NCI-H2196 treated with DMSO at 0.1 percent for 48 hours (cell line): ENCODE results near the gene ISG20L2.

Experiments used
- DNase-seq: peaks from one replicate; lab custom pipeline; 2025; ENCODE audit not compliant: unreplicated experiment; lab: John Stamatoyannopoulos, UW

Gene ISG20L2

GRCh38 chr1:156708218-156708661, 20.3 kb downstream of the ISG20L2 start:
- no peak for DNase-seq

- no peak for DNase-seq
These were observed 20.9 kb downstream of the ISG20L2 start for GRCh38 chr1:156707417-156708217.

GRCh38 chr1:156706657-156707416, 21.7 kb downstream of the ISG20L2 start:
- DNase-seq = no peak

- DNase-seq = peak; percentile 33
These were observed 22.5 kb downstream of the ISG20L2 start for GRCh38 chr1:156705918-156706656.

- DNase-seq = no peak
These were observed 23.1 kb downstream of the ISG20L2 start, which contains the start of gene CRABP2 for GRCh38 chr1:156705321-156705917. CRABP2 (minus strand) TSS chr1:156705583; CDS start chr1:156705446, 137 bp downstream.

GRCh38 chr1:156704930-156705320, 23.6 kb downstream of the ISG20L2 start:
- DNase-seq = no peak

GRCh38 chr1:156704166-156704711, 24.3 kb downstream of the ISG20L2 start:
- no peak for DNase-seq

- DNase-seq = no peak
These were observed 24.8 kb downstream of the ISG20L2 start for GRCh38 chr1:156703741-156704140.

GRCh38 chr1:156703336-156703735, 25.2 kb downstream of the ISG20L2 start:
- no peak for DNase-seq

GRCh38 chr1:156700736-156701531, 27.6 kb downstream of the ISG20L2 start:
- DNase-seq = no peak

GRCh38 chr1:156698995-156699394, 29.6 kb downstream of the ISG20L2 start:
- DNase-seq = no peak

- no peak for DNase-seq
These were observed 31.1 kb downstream of the ISG20L2 start for GRCh38 chr1:156697481-156697880.

- DNase-seq = no peak
These were observed 31.8 kb downstream of the ISG20L2 start for GRCh38 chr1:156696755-156697154.

- DNase-seq = no peak
These were observed 33.9 kb downstream of the ISG20L2 start for GRCh38 chr1:156694690-156694962.

- DNase-seq = no peak
These were observed 34.5 kb downstream of the ISG20L2 start for GRCh38 chr1:156693848-156694689.

GRCh38 chr1:156692925-156693847, 35.4 kb downstream of the ISG20L2 start:
- no peak for DNase-seq

- DNase-seq = no peak
These were observed 36.1 kb downstream of the ISG20L2 start for GRCh38 chr1:156692441-156692924.
